GM19468 (cell line): ENCODE measurements around the gene ARHGEF17.
"Not testable (repeated sequence)": the region's sequence is repeated elsewhere in the genome, so short reads cannot be mapped to it uniquely, and the experiment has no call there.

Source experiments
- ATAC-seq: cut with Tn5 transposase; IDR thresholded peaks from one replicate; pipeline ENCODE4 v1.9.1; 2021; ENCODE audit warnings: mild to moderate bottlenecking, moderate library complexity, moderate number of reproducible peaks; ENCODE audit not compliant: unreplicated experiment; ENCODE audit errors: extremely low read depth

The ARHGEF17 gene

GRCh38 chr11:73271478-73271865 is 36.6 kb upstream of the ARHGEF17 start:
- ATAC-seq, result not testable (repeated sequence)

GRCh38 chr11:73271936-73272679 is 36.0 kb upstream of the ARHGEF17 start, which contains the start of gene P2RY6:
TSS of gene P2RY6 (plus strand) at chr11:73272338. CDS start at chr11:73296519, 24,181 bp downstream.
- no peak for ATAC-seq

GRCh38 chr11:73272680-73273038 is 35.4 kb upstream of the ARHGEF17 start:
- no peak for ATAC-seq

- ATAC-seq, result no peak
These were observed 34.7 kb upstream of the ARHGEF17 start for GRCh38 chr11:73273222-73273895.

GRCh38 chr11:73274191-73274590 is 33.9 kb upstream of the ARHGEF17 start:
- ATAC-seq, result not testable (repeated sequence)

GRCh38 chr11:73274722-73275380 is 33.2 kb upstream of the ARHGEF17 start:
- ATAC-seq, result no peak

- no peak for ATAC-seq
These were observed 32.7 kb upstream of the ARHGEF17 start for GRCh38 chr11:73275381-73275750.

- ATAC-seq, result no peak
These were observed 30.6 kb upstream of the ARHGEF17 start for GRCh38 chr11:73277467-73277866.

GRCh38 chr11:73280626-73281025 is 27.4 kb upstream of the ARHGEF17 start:
- ATAC-seq, result no peak

GRCh38 chr11:73281201-73281741 is 26.8 kb upstream of the ARHGEF17 start:
- ATAC-seq, result no peak

- no peak for ATAC-seq
These were observed 26.0 kb upstream of the ARHGEF17 start for GRCh38 chr11:73281796-73282660.

- ATAC-seq, result no peak
These were observed 24.6 kb upstream of the ARHGEF17 start for GRCh38 chr11:73283276-73284000.

- no peak for ATAC-seq
These were observed 24.0 kb upstream of the ARHGEF17 start for GRCh38 chr11:73284106-73284505.

- no peak for ATAC-seq
These were observed 22.4 kb upstream of the ARHGEF17 start for GRCh38 chr11:73285721-73286120.

- no peak for ATAC-seq
These were observed 21.8 kb upstream of the ARHGEF17 start for GRCh38 chr11:73286240-73286810.

- ATAC-seq, result no peak
These were observed 20.5 kb upstream of the ARHGEF17 start for GRCh38 chr11:73287400-73288101.

GRCh38 chr11:73288192-73288872 is 19.7 kb upstream of the ARHGEF17 start:
- no peak for ATAC-seq
